Activated CD8-positive, alpha-beta T cell treated with anti-CD3 and anti-CD28 coated beads for 36 hours (primary cell): Measurements from ENCODE around the gene CYBA. TPM values are rescaled to one million over a fixed set of nuclear protein-coding genes. Genes with fewer than 3 reads are reported as not detected.
A peak's percentile ranks its signal among the peaks of the same experiment; 100 is the strongest.

ENCODE experiments used
- ATAC-seq: fragments of 200-7000 bp; cut with Tn5 transposase; one replicate; pipeline ENCODE4 v1.10.0; 2021; ENCODE audit warnings: mild to moderate bottlenecking, moderate library complexity
- CTCF ChIA-PET: fragments of 350-600 bp; sonication (Branson Sonifier 250); formaldehyde crosslinking; loops from one replicate; lab custom pipeline; 2021; ENCODE audit warnings: antibody characterized with exemption; lab: Charles Lee
- POLR2A ChIA-PET: fragments of 350-600 bp; sonication (Branson Sonifier 250); formaldehyde crosslinking; loops from one replicate; lab custom pipeline; 2021; ENCODE audit warnings: antibody characterized with exemption; lab: Charles Lee
- DNase-seq: peaks from one replicate; pipeline ENCODE4 v3.0.0-alpha.2; 2020
- H3K27ac Mint-ChIP-seq: one replicate; pipeline ENCODE4 v1.8.0; 2021; ENCODE audit warnings: mild to moderate bottlenecking, mixed read lengths
- H3K27me3 Mint-ChIP-seq: one replicate; pipeline ENCODE4 v1.8.0; 2021; ENCODE audit warnings: mixed read lengths
- H3K36me3 Mint-ChIP-seq: one replicate; pipeline ENCODE4 v1.8.0; 2021; ENCODE audit warnings: low read depth, mixed read lengths
- H3K4me1 Mint-ChIP-seq: one replicate; pipeline ENCODE4 v1.8.0; 2021; ENCODE audit warnings: low read depth, mixed read lengths
- H3K4me3 Mint-ChIP-seq: one replicate; pipeline ENCODE4 v1.8.0; 2021; ENCODE audit warnings: mild to moderate bottlenecking, moderate library complexity, mixed read lengths
- H3K9me3 Mint-ChIP-seq: one replicate; pipeline ENCODE4 v1.8.0; 2021; ENCODE audit warnings: mixed read lengths
- CTCF ChIP-seq: fragments of 200-600 bp; IDR thresholded peaks from one replicate; pipeline ENCODE4 v1.8.0; 2022; ENCODE audit warnings: antibody characterized with exemption, mild to moderate bottlenecking
- intact Hi-C: fragments of 100-400 bp; cut with micrococcal nuclease; formaldehyde crosslinking; loops from one replicate; pipeline ENCODE4 v1.10.0; 2022
- total RNA-seq, 2 experiments: library from RNA; stranded (reverse); gene quantifications; one replicate each; pipeline ENCODE4 v1.2.3, GENCODE V29; 2021

CYBA gene
- total RNA-seq, 2 experiments from 2014 or later: 230 to 236 TPM

GRCh38 chr16:88697831-88698615, 47.2 kb upstream of the CYBA start:
- H3K27ac Mint-ChIP-seq: no peak overlapping the region
- no peak for ATAC-seq
- POLR2A ChIA-PET: interaction anchor here (0.9 kb wide), 1 partner anchor 52 kb away, joined by 3 read pairs; no protein-coding TSS in a partner anchor

GRCh38 chr16:88697116-88697830, 46.4 kb upstream of the CYBA start:
- TF ChIP-seq CTCF: no peak
- peak overlapping the region; percentile 30 for H3K27ac Mint-ChIP-seq
- no peak overlapping the region for H3K4me3 Mint-ChIP-seq
- H3K9me3 Mint-ChIP-seq: no peaks in the 10 kb centered on the region
- no peak for DNase-seq
- no peak for ATAC-seq
- ChIA-PET CTCF (no interaction called here), POLR2A (no interaction called here)
- peaks cover 27% of the 10 kb centered on the region for H3K36me3 Mint-ChIP-seq
- no peaks in the 10 kb centered on the region for H3K27me3 Mint-ChIP-seq
- intact Hi-C loops: no loop called here
- peaks cover 45% of the 10 kb centered on the region for H3K4me1 Mint-ChIP-seq

More at GRCh38 chr16:88697831-88698615, 47.2 kb upstream of the CYBA start:
- Mint-ChIP-seq H3K27me3 (no peaks in the 10 kb centered on the region), H3K9me3 (no peaks in the 10 kb centered on the region), H3K4me1 (peaks cover 39% of the 10 kb centered on the region), H3K36me3 (peaks cover 34% of the 10 kb centered on the region), H3K4me3 (no peak overlapping the region)
- intact Hi-C loops: no loop called here
- DNase-seq: peak; percentile 49
- CTCF ChIA-PET: no interaction called here
- peak; percentile 56 for TF ChIP-seq CTCF

- DNase-seq: no peak
- Mint-ChIP-seq H3K9me3 (no peaks in the 10 kb centered on the region), H3K4me3 (no peak overlapping the region), H3K27ac (no peak overlapping the region), H3K27me3 (no peaks in the 10 kb centered on the region), H3K36me3 (peaks cover 21% of the 10 kb centered on the region), H3K4me1 (peaks cover 47% of the 10 kb centered on the region)
- POLR2A ChIA-PET: no interaction called here
- TF ChIP-seq CTCF: no peak
- no peak for ATAC-seq
- CTCF ChIA-PET: no interaction called here
- intact Hi-C loops: no loop called here
Observed at GRCh38 chr16:88696441-88696840, 45.6 kb upstream of the CYBA start.

GRCh38 chr16:88695753-88696152, 44.9 kb upstream of the CYBA start:
- ATAC-seq (no peak), DNase-seq (no peak)
- POLR2A ChIA-PET: no interaction called here
- H3K4me3 Mint-ChIP-seq: no peak overlapping the region
- no peaks in the 10 kb centered on the region for H3K27me3 Mint-ChIP-seq
- H3K27ac Mint-ChIP-seq: peak overlapping the region; percentile 38
- no peaks in the 10 kb centered on the region for H3K9me3 Mint-ChIP-seq
- intact Hi-C loops: no loop called here
- no peak for TF ChIP-seq CTCF
- CTCF ChIA-PET: no interaction called here
- H3K36me3 Mint-ChIP-seq: peaks cover 19% of the 10 kb centered on the region
- H3K4me1 Mint-ChIP-seq: peaks cover 52% of the 10 kb centered on the region

- DNase-seq: no peak
- ChIA-PET CTCF (no interaction called here), POLR2A (interaction anchor here (1.5 kb wide), 1 partner anchor 15 kb away, joined by 3 read pairs; no protein-coding TSS in a partner anchor)
- Mint-ChIP-seq H3K4me3 (no peak overlapping the region), H3K36me3 (peaks cover 17% of the 10 kb centered on the region), H3K27ac (peak overlapping the region; percentile 38), H3K9me3 (no peaks in the 10 kb centered on the region), H3K27me3 (no peaks in the 10 kb centered on the region), H3K4me1 (peaks cover 51% of the 10 kb centered on the region)
- no peak for TF ChIP-seq CTCF
- intact Hi-C loops: no loop called here
- no peak for ATAC-seq
Observed at GRCh38 chr16:88695218-88695617, 44.4 kb upstream of the CYBA start.
